ENCODE data around the gene ATP5PO.

ATP5PO gene

GRCh38 chr21:33917421-33917820 lies 1.8 kb upstream of the ATP5PO start:
- TF ChIP-seq, protein P1, sequence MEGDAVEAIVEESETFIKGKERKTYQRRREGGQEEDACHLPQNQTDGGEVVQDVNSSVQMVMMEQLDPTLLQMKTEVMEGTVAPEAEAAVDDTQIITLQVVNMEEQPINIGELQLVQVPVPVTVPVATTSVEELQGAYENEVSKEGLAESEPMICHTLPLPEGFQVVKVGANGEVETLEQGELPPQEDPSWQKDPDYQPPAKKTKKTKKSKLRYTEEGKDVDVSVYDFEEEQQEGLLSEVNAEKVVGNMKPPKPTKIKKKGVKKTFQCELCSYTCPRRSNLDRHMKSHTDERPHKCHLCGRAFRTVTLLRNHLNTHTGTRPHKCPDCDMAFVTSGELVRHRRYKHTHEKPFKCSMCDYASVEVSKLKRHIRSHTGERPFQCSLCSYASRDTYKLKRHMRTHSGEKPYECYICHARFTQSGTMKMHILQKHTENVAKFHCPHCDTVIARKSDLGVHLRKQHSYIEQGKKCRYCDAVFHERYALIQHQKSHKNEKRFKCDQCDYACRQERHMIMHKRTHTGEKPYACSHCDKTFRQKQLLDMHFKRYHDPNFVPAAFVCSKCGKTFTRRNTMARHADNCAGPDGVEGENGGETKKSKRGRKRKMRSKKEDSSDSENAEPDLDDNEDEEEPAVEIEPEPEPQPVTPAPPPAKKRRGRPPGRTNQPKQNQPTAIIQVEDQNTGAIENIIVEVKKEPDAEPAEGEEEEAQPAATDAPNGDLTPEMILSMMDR (conservative IDR thresholded peaks at IDR 0.05; ENCODE audit: low read depth) = no peak
- ChIA-PET CTCF (no interaction called here), POLR2A (ENCODE audit: low non-redundant PET) (no interaction called here)
- no peak overlapping the region for H3K27ac ChIP-seq
- DNase-seq (ENCODE audit: low spot score) = no peak

DNA sequence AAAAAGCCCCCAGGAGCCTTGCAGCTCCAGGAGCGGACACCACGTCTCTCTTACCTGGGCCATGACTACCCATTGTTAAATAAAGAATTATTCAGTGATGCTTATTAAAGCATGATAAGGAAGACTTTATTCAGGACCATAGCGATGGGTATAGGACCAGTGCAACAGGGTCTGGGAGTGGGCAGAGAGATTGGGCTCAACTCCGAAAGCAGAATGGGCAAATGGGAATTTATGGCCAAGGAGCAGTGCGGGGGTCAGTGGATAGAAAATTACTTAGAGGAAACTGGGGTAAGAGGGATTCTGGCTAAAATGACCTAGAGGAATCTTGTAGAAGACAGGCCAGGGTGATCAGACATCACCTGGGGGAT lies 580 bp upstream of the ATP5PO start:
- ChIA-PET POLR2A (ENCODE audit: low non-redundant PET) (no interaction called here), CTCF (interaction anchor here (0.6 to 0.7 kb wide), 2 partner anchors 232 to 332 kb away, joined by 3 to 5 read pairs; no protein-coding TSS in a partner anchor)
- H3K27ac ChIP-seq = no peak overlapping the region
- TF ChIP-seq, protein P1 (conservative IDR thresholded peaks at IDR 0.05; ENCODE audit: low read depth) = no peak
- DNase-seq (ENCODE audit: low spot score) = no peak

DNA sequence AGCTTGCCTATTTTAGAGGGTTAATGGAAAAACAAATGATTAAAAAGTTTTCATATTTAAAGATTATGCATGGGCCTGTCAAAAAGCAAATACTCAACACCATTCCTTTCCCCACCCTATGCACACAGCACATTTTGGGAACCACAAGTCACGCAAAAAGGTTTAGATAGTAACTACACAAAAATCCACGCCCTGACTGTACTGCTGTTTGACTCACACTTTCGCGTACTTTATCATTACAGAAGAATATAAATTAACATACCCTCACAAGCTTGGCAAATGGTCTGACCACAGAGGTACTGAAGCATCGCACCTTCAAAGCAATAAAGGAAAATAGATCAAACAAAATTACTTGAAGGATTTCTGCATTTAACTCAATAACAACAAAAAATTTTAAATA lies 1.4 kb downstream of the ATP5PO start:
- no peak overlapping the region for H3K27ac ChIP-seq
- TF ChIP-seq, protein P1 (conservative IDR thresholded peaks at IDR 0.05; ENCODE audit: low read depth) = no peak
- POLR2A ChIA-PET (ENCODE audit: low non-redundant PET) = interaction anchor here (0.6 kb wide), 1 partner anchor 222 kb away, joined by 3 read pairs; no protein-coding TSS in a partner anchor
- CTCF ChIA-PET = interaction anchor here (0.5 to 1.8 kb wide), 2 partner anchors 433 to 434 kb away, joined by 3 to 4 read pairs; no protein-coding TSS in a partner anchor
- no peak for DNase-seq (ENCODE audit: low spot score)

DNA sequence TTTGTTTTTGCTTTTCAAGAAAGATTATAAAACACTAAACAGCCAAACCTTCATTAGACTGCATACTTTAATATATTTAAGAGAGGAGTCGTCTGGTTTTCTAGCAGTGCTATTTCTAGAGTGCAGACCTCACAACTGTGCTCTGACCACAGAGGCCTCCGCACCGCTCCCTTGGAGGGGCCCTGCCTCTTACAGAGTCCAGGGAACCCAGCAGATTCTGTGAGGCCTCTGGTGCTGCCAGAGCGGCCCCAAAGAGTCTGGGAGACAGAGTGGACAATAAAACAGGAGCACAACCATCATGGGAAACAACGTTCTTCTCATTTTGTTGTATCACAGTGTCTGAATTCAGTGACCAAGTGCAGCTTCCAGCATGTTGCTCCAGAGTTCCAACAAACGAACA lies 5.8 kb downstream of the ATP5PO start:
- CTCF ChIA-PET = no interaction called here
- DNase-seq (ENCODE audit: low spot score) = no peak
- TF ChIP-seq, protein P1 (conservative IDR thresholded peaks at IDR 0.05; ENCODE audit: low read depth) = no peak
- POLR2A ChIA-PET (ENCODE audit: low non-redundant PET) = no interaction called here
- H3K27ac ChIP-seq = no peak overlapping the region

- CTCF ChIA-PET = interaction anchor here (0.7 kb wide), 1 partner anchor 394 kb away, joined by 4 read pairs; no protein-coding TSS in a partner anchor
- TF ChIP-seq, protein P1 (conservative IDR thresholded peaks at IDR 0.05; ENCODE audit: low read depth) = no peak
- DNase-seq (ENCODE audit: low spot score) = no peak
- POLR2A ChIA-PET (ENCODE audit: low non-redundant PET) = no interaction called here
- H3K27ac ChIP-seq = no peak overlapping the region
These were observed 6.8 kb downstream of the ATP5PO start for GRCh38 chr21:33908760-33909159.

GRCh38 chr21:33904041-33904440 lies 11.6 kb downstream of the ATP5PO start:
- CTCF ChIA-PET = interaction anchor here (0.6 kb wide), 1 partner anchor 301 kb away, joined by 5 read pairs; no protein-coding TSS in a partner anchor
- H3K27ac ChIP-seq = peak overlapping the region; percentile 37; the same call in 1 of the 2 replicates
- POLR2A ChIA-PET (ENCODE audit: low non-redundant PET) = no interaction called here
- DNase-seq (ENCODE audit: low spot score) = no peak
- TF ChIP-seq, protein P1 (conservative IDR thresholded peaks at IDR 0.05; ENCODE audit: low read depth) = no peak

Data from RWPE1 (cell line).